B cell (primary cell): ENCODE measurements around the gene PNLDC1.

ENCODE experiments used
- EZH2 ChIP-seq: IDR thresholded peaks from 2 replicates; pipeline ENCODE4 v1.6.1; 2012; ENCODE audit warnings: borderline replicate concordance, low read depth, mild to moderate bottlenecking, moderate library complexity, low read length; ENCODE audit not compliant: insufficient read depth, poor library complexity, severe bottlenecking
- TF ChIP-seq, protein P1 (sequence below): fragments of 200-600 bp; IDR thresholded peaks from one replicate; pipeline ENCODE4 v1.8.0; 2022; ENCODE audit warnings: antibody characterized with exemption, mild to moderate bottlenecking

GRCh38 chr6:159790956-159791598, 9.0 kb upstream of the PNLDC1 start:
- no peak for TF ChIP-seq EZH2
- TF ChIP-seq, protein P1, sequence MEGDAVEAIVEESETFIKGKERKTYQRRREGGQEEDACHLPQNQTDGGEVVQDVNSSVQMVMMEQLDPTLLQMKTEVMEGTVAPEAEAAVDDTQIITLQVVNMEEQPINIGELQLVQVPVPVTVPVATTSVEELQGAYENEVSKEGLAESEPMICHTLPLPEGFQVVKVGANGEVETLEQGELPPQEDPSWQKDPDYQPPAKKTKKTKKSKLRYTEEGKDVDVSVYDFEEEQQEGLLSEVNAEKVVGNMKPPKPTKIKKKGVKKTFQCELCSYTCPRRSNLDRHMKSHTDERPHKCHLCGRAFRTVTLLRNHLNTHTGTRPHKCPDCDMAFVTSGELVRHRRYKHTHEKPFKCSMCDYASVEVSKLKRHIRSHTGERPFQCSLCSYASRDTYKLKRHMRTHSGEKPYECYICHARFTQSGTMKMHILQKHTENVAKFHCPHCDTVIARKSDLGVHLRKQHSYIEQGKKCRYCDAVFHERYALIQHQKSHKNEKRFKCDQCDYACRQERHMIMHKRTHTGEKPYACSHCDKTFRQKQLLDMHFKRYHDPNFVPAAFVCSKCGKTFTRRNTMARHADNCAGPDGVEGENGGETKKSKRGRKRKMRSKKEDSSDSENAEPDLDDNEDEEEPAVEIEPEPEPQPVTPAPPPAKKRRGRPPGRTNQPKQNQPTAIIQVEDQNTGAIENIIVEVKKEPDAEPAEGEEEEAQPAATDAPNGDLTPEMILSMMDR = no peak
